NB4 (cell line): ENCODE measurements around the gene LGALS12.

Source experiments
- CTCF ChIP-seq: IDR thresholded peaks from one replicate; pipeline ENCODE4 v1.5.1; 2012; ENCODE audit warnings: low read depth, low read length
- MYC ChIP-seq: IDR thresholded peaks from 2 replicates; pipeline ENCODE4 v1.6.1; 2011; ENCODE audit warnings: low read depth, low read length
- POLR2A ChIP-seq: IDR thresholded peaks from 2 replicates; pipeline ENCODE4 v1.6.1; 2011; ENCODE audit warnings: mild to moderate bottlenecking; ENCODE audit not compliant: insufficient read length; ENCODE audit errors: extremely low read depth
- TF ChIP-seq, protein P1 (sequence below): IDR thresholded peaks from 2 replicates; pipeline ENCODE4 v1.6.1; 2011; ENCODE audit warnings: low read depth, low read length

DNA sequence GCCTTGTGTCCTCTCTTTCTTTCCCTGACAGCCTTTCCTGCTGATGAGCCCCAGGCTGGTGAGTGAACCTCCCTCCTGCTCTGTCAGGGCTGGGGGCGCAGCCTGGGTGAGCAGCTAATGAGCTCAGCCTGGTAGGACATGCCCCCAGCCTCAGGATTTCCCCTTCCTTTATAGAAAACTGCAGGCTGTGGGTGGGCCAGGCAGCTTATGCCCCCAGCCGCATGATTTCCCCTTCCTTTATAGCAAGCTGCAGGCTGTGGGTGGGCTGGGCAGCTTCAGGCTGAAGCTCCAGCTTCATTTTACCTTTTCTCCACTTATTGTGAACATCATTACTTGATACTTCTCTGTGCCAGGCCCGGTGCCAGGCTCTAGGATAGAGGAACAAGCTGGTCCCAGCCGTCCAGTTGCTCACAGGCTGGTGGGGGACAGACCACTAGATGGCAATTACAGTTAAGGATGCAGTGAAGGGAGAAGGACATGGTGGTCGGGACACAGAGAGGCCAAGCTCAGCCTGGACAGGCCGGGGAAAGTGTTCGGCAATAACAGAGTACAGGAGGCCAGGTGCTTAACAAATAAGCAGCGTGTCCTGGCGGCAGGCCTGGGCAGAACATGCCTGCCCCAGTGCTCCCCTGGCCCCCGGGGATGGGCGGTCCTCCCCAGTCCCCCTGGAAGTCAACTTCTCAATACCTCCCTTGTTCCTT, 5.3 kb downstream of the LGALS12 start:
- TF ChIP-seq MYC (no peak), CTCF (no peak), POLR2A (no peak)
- TF ChIP-seq, protein P1, sequence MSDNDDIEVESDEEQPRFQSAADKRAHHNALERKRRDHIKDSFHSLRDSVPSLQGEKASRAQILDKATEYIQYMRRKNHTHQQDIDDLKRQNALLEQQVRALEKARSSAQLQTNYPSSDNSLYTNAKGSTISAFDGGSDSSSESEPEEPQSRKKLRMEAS, result no peak
